Peyer's patch (tissue), 4 donors: ENCODE data around the gene IHH.

ENCODE experiments used
- POLR2A ChIP-seq, 2 donors: fragments of 450-650 bp; IDR thresholded peaks; one replicate each; pipeline ENCODE4 v1.5.1; 2017; ENCODE audit warnings: antibody characterized with exemption in 2 of 2, mild to moderate bottlenecking in 2 of 2, moderate library complexity in 2 of 2
- TF ChIP-seq, protein P1 (sequence below), 6 experiments: fragments of 450-650 bp in 4 of 6; fragments of 200-600 bp in 2 of 6; sonication (generic) in 1 of 6; IDR thresholded peaks; one replicate each; pipeline ENCODE4 v1.5.1; 2017 to 2019; ENCODE audit warnings: antibody characterized with exemption in 6 of 6, mild to moderate bottlenecking in 3 of 6, moderate library complexity in 1 of 6

DNA sequence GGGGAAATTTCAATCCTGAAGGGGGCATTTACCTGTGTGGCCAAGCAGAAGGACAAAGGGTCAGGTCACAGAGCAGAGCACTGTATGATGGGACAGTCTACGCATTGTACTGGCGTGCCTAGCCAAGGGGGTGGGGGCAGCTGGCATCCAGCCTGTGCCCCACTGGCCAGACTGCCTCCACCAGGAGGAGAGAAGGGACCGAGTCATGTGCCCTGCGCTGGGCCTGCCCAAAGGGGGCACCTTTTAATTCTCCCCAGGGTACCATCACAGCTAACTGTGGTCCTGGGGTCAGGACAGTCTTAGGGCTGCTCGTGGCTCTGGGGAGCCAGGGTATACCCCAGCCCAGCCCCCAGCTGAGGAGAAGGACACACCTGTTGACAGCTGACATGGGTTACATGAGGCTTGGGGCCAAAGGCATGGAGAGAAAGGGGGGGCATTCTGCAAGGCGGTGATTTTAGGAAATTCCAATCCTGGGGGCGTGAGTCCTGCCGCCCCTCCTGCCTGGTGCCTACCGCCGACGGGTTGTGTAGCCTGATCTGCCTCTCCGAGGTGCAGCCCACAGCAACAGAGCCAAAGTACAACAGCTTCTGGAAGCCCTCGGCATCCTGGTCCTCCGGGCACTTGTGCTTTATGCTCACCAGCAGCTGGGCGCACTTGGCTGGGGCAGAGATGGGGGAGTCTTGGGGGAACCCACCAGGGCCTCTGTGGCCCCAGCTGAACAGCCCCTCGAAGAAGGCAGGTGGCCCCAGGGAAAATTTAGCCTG, 30.4 kb downstream of the IHH start:
- TF ChIP-seq, protein P1, sequence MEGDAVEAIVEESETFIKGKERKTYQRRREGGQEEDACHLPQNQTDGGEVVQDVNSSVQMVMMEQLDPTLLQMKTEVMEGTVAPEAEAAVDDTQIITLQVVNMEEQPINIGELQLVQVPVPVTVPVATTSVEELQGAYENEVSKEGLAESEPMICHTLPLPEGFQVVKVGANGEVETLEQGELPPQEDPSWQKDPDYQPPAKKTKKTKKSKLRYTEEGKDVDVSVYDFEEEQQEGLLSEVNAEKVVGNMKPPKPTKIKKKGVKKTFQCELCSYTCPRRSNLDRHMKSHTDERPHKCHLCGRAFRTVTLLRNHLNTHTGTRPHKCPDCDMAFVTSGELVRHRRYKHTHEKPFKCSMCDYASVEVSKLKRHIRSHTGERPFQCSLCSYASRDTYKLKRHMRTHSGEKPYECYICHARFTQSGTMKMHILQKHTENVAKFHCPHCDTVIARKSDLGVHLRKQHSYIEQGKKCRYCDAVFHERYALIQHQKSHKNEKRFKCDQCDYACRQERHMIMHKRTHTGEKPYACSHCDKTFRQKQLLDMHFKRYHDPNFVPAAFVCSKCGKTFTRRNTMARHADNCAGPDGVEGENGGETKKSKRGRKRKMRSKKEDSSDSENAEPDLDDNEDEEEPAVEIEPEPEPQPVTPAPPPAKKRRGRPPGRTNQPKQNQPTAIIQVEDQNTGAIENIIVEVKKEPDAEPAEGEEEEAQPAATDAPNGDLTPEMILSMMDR (IDR thresholded peaks at IDR 0.05): no peak
- no peak for TF ChIP-seq POLR2A (IDR thresholded peaks at IDR 0.05)
